HepG2 (cell line): ENCODE results near the gene SOCS3. TPM values are rescaled to one million over a fixed set of nuclear protein-coding genes. Genes with fewer than 3 reads are reported as not detected.
A peak's percentile ranks its signal among the peaks of the same experiment; 100 is the strongest.

Experiments
- ATRX ChIP-seq: sonication (generic); formaldehyde crosslinking; IDR thresholded peaks from 2 replicates; pipeline ENCODE4 v1.4.0; 2020; ENCODE audit warnings: missing genetic modification reagents, borderline replicate concordance
- CBFB ChIP-seq: sonication (generic); formaldehyde crosslinking; IDR thresholded peaks from 2 replicates; pipeline ENCODE4 v1.4.0; 2020; ENCODE audit warnings: missing genetic modification reagents
- E2F1 ChIP-seq: sonication (generic); formaldehyde crosslinking; IDR thresholded peaks from 2 replicates; pipeline ENCODE4 v1.5.0; 2020; ENCODE audit warnings: missing genetic modification reagents
- HDAC1 ChIP-seq: sonication (generic); formaldehyde crosslinking; IDR thresholded peaks from 2 replicates; pipeline ENCODE4 v1.5.1; 2020; ENCODE audit warnings: mild to moderate bottlenecking, missing genetic modification reagents
- MED13 ChIP-seq: sonication (generic); formaldehyde crosslinking; IDR thresholded peaks from 2 replicates; pipeline ENCODE4 v1.5.0; 2020; ENCODE audit warnings: missing genetic modification reagents
- RARA ChIP-seq: IDR thresholded peaks from 2 replicates; pipeline ENCODE4 v1.6.1; 2016; ENCODE audit warnings: missing genetic modification reagents, missing compliant biosample characterization
- ZBED4 ChIP-seq: sonication (generic); formaldehyde crosslinking; IDR thresholded peaks from 2 replicates; pipeline ENCODE4 v1.4.0; 2020; ENCODE audit warnings: missing genetic modification reagents, borderline replicate concordance
- ZNF143 ChIP-seq: sonication (generic); formaldehyde crosslinking; IDR thresholded peaks from 2 replicates; pipeline ENCODE4 v1.4.0; 2020; ENCODE audit warnings: missing genetic modification reagents
- ZNF577 ChIP-seq: sonication (generic); formaldehyde crosslinking; IDR thresholded peaks from 2 replicates; pipeline ENCODE4 v1.4.0; 2020; ENCODE audit warnings: mild to moderate bottlenecking, low read depth, missing genetic modification reagents, borderline replicate concordance
- ZNF605 ChIP-seq: sonication (generic); formaldehyde crosslinking; IDR thresholded peaks from 2 replicates; pipeline ENCODE4 v1.8.0; 2022; ENCODE audit warnings: mild to moderate bottlenecking, missing genetic modification reagents
- polyA plus RNA-seq, 8 experiments: library from polyadenylated mRNA; depleted of rRNA in 3 of 8; stranded (reverse) in 7 of 8; unstranded in 1 of 8; fragments of >200 nt; fragmentation: Illumina TruSeq in 4 of 8; extraction: Trizol in 4 of 8; gene quantifications; 2 replicates each; pipeline versions ENCODE4 v1.2.1 to v1.2.3, GENCODE V29; 2011 to 2016; ENCODE audit warnings: low read depth in 4 of 8, missing spikeins in 1 of 8, mixed read lengths in 1 of 8; ENCODE audit not compliant: insufficient read depth in 1 of 8
- total RNA-seq, 5 experiments: library from RNA; depleted of rRNA; stranded (reverse); fragments of >200 nt; fragmentation: Illumina TruSeq; extraction: Trizol; gene quantifications; 2 replicates each; pipeline ENCODE4 v1.2.3, GENCODE V29; 2016; ENCODE audit warnings: low read depth in 1 of 5
- TF ChIP-seq, protein P1 (sequence below): sonication (generic); formaldehyde crosslinking; IDR thresholded peaks from 2 replicates; pipeline ENCODE4 v1.4.0; 2020; ENCODE audit warnings: mild to moderate bottlenecking, missing genetic modification reagents
- TF ChIP-seq, protein P2 (sequence below), 2 experiments: fragments of 450-650 bp in 1 of 2; sonication (generic) in 1 of 2; formaldehyde crosslinking in 1 of 2; IDR thresholded peaks; 2 replicates each; pipeline versions ENCODE4 v1.6.1 to v1.8.0; 2016 to 2022; ENCODE audit warnings: antibody characterized with exemption in 1 of 2, mild to moderate bottlenecking in 1 of 2, missing genetic modification reagents in 1 of 2

SOCS3 gene
- total and polyA plus RNA-seq, 2 of the 13 experiments (the other 11 are each of a cell fraction or from before 2014, with no cell fraction given), result 0.77 to 2.4 TPM

- TF ChIP-seq ZBED4 (peak; percentile 89; the same call in 1 of the 2 replicates), ATRX (CRISPR knock-in tag) (no peak), ZNF577 (CRISPR knock-in tag) (no peak), RARA (CRISPR knock-in tag) (peak; percentile 96), HDAC1 (CRISPR knock-in tag) (peak; percentile 88), ZNF605 (no peak), ZNF143 (CRISPR knock-in tag) (no peak), E2F1 (CRISPR knock-in tag) (no peak), CBFB (CRISPR knock-in tag) (no peak), MED13 (no peak)
- TF ChIP-seq, protein P1, sequence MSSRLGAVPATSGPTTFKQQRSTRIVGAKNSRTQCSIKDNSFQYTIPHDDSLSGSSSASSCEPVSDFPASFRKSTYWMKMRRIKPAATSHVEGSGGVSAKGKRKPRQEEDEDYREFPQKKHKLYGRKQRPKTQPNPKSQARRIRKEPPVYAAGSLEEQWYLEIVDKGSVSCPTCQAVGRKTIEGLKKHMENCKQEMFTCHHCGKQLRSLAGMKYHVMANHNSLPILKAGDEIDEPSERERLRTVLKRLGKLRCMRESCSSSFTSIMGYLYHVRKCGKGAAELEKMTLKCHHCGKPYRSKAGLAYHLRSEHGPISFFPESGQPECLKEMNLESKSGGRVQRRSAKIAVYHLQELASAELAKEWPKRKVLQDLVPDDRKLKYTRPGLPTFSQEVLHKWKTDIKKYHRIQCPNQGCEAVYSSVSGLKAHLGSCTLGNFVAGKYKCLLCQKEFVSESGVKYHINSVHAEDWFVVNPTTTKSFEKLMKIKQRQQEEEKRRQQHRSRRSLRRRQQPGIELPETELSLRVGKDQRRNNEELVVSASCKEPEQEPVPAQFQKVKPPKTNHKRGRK (CRISPR knock-in tag), result no peak
- TF ChIP-seq, protein P2, sequence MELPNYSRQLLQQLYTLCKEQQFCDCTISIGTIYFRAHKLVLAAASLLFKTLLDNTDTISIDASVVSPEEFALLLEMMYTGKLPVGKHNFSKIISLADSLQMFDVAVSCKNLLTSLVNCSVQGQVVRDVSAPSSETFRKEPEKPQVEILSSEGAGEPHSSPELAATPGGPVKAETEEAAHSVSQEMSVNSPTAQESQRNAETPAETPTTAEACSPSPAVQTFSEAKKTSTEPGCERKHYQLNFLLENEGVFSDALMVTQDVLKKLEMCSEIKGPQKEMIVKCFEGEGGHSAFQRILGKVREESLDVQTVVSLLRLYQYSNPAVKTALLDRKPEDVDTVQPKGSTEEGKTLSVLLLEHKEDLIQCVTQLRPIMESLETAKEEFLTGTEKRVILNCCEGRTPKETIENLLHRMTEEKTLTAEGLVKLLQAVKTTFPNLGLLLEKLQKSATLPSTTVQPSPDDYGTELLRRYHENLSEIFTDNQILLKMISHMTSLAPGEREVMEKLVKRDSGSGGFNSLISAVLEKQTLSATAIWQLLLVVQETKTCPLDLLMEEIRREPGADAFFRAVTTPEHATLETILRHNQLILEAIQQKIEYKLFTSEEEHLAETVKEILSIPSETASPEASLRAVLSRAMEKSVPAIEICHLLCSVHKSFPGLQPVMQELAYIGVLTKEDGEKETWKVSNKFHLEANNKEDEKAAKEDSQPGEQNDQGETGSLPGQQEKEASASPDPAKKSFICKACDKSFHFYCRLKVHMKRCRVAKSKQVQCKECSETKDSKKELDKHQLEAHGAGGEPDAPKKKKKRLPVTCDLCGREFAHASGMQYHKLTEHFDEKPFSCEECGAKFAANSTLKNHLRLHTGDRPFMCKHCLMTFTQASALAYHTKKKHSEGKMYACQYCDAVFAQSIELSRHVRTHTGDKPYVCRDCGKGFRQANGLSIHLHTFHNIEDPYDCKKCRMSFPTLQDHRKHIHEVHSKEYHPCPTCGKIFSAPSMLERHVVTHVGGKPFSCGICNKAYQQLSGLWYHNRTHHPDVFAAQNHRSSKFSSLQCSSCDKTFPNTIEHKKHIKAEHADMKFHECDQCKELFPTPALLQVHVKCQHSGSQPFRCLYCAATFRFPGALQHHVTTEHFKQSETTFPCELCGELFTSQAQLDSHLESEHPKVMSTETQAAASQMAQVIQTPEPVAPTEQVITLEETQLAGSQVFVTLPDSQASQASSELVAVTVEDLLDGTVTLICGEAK (IDR thresholded peaks at IDR 0.05), result no peak
- TF ChIP-seq, protein P2 (CRISPR knock-in tag; IDR thresholded peaks at IDR 0.05), result peak; percentile 85; the same call in 1 of the 2 replicates
These were observed 39.8 kb upstream of the SOCS3 start (continued) for GRCh38 chr17:78399693-78400144.
